ENCODE data around the gene ATL1.

Gene ATL1

DNA sequence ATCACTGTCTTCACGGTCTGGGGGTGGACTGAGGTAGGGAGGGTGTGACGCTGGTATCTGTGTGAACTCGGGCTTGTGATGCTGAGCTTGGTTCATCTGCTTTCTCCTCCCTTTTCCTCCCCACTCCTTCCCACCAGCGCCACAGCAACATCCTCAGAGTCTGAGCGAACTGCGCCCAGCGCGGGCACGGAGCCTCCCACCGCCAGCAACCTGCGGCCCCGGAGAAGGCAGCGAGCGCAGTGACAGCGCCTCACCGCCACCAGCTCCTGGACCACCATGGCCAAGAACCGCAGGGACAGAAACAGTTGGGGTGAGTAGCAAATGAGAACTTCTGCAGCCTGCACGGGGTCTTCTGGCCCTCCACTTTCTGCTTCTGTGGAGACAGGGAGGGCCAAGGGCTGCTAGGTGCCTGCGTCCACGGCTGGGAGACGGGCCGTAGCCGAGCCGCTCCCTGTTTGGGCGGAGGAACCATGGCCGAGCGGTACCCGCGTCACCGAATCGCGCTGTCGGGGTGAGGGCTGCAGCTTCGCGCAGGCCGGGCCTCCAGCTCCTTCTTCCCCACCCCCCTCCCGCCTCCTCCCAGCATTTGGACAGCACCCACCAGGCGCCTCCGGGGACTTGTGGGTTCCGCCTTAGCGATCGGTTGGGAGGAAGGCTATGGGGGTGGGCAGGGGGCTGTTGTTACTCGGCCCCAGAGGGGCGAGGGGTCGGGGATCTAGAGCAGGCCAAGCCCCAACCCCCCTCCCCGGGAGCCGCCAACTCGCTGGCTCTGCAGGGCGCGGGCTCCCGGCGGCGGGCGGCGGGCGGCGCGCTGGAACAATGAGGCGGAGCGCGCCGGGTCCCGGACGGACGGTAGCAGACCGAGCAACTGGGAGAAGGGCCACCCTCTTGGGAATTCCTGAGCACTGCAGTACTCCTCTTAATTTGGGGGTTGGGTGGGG is at the start of gene ATL1:
ATL1 (plus strand) TSS at position 156 of the 941 bp plus-strand sequence; CDS start at position 277, 121 bp downstream.
- DNase-seq, result peak; percentile 72 to 92

DNA sequence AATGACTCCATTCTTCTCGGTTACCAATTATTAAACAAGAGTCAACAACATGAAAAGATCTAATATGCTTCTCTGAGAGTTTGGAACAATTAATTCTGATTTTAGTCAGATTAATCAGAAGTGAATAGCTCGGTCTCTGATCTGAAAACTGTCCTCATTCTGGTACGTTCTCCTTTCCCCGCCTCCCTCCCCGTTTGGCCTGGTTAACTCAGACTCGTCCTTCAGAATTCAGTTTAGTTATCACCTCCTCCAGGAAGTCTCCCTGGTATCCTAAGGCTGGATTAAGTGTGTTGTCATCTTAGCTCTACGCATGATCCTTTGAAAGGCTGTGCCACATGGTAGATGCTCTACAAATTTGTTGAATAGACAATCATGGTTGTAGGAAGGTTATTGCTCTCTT is 49.8 kb upstream of the ATL1 start:
- no peak for DNase-seq

DNA sequence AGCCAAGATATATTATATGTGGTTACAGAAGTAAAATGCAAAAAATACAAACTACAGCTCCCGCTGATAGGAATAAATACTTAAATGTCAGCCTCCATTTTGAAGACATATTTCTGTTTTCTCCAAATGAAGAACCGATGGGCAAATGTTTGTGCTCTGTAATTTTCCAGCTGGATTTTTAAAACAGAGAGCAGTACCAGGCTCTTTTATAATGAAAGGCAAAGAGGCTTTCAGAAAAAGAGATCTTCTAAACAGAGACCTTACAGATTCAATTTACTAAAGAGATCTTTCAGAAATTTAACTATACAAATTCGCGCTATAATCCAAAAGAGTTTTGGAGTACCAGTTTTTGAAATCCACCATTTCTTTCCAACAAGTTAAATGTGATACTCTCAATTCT is 47.5 kb upstream of the ATL1 start:
- DNase-seq, result no peak

DNA sequence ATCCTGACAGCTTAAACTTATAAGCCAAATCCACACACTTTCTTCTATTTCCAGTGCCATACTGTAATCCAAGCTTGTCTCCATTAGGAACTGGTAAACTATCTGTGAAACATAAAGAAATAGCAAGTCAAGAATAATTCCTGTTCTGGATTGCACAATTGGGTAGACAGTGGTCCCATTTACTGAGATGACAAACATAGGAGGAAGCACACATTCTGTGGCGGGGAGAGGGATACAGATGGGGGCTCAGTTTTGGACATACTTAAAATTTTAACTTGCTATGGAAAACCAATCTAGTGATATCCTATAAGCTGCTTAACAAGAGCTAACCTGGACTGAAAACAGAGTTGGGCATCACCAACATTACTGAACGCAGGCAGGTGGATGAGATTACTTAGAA is 43.9 kb upstream of the ATL1 start:
- no peak for DNase-seq

DNA sequence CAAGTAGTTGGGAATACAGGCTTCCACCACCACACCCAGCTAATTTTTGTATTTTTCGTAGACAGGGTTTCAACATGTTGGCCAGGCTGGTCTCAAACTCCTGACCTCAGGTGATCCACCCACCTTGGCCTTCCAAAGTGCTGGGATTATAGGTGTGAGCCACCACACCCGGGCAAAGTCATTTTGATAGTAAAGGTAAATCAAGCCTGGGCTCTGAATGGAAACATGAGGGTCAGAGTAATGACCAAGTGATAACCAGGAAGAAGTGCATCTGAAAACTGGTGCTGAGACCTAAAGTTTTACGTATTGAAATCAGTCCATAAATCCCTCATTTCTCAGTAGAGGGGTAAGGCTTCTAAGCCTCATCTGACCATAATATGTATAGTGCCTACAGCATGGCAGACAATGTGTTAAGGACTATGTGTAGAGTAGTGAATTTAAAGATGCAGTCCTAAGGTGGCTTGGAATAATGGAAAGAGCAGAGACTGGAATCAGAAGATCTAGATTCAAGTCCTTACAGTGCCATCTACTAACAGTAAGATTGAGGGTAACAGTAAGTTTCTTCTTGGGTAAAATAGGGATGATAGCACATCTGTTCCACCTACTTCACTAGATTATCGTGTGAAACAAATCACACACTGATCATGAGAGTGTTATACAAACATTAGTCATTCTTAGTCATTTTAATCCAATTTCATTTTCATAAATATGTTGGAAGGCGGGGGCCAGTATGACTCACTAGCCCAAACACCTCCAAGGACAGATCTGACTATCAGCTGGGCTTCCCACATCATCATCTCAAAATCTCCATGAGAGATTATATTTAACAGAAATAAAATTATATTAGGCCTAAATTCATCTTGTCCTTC is 38.8 kb upstream of the ATL1 start:
- no peak for DNase-seq

DNA sequence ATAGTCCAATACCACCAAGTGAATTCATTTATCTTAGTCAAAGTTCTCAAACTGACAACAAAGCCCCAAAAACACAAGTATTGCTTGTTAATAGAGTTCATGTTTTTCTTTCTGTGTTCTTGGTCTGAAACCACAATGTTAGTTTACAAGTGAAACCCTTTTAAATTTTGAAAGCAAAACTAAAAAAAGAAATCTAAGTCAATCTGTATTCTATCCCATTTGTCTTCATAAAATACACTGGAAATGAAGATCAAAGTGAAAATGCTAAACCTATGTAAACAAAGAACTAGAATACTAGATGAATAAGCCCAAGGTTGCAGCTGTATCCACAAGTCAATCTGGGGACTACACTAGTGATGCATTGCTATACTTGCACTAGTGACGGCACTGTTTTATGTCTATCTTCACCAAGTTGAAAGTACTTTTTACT is 38.0 kb upstream of the ATL1 start:
- DNase-seq, result no peak

DNA sequence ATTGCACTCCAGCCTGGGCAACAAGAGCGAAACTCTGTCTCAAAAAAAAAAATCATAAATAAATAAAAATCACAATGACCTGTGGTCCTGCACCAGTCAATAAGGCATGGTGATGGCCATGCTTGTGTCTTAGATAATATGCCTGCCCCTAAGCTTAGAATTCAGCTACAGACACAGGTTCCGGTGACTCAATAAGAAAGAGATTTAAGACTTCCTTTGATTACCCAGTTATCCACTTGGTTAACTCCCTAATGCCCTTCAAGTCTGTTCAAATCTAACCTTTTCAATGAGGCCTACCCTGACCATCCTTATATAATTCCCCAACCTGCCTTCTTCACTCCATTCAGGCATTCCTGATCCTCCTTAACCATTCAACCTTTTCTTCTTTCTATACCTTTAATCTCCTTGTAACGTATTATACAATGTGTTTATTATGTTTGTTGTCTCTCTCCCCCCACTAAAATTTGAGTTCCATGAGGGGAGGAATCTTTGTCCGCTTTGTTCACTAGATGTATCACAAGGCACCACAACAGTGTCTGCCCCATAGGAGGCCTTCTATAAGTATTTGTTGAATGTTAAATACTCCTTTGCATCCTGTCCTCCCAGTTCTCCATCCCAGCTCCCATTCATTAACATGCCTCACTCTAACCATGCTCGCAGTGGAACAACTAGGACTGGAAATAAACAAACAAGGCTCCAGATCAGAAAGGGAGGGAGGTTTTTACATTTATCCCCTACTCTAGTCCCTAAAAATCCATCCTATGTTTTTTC is 36.5 kb upstream of the ATL1 start:
- no peak for DNase-seq

DNA sequence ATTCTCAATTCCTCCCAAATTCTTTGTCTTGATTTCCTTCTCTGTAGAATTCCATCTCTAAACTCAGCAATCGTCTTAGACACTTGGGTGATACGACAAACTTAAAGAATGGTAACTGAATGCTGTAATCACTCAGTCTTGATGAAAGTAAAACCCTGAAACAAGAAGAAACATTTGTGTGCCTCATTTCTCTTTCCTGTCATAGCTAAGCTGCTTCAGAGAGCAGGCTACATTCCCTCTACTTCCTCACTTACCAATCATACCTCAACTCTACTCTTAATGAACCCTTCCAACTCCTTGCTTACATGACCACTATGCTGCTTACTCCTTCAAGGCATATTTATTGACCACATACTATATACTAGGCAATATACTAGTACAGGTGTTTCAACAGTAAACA is 35.9 kb upstream of the ATL1 start:
- no peak for DNase-seq

DNA sequence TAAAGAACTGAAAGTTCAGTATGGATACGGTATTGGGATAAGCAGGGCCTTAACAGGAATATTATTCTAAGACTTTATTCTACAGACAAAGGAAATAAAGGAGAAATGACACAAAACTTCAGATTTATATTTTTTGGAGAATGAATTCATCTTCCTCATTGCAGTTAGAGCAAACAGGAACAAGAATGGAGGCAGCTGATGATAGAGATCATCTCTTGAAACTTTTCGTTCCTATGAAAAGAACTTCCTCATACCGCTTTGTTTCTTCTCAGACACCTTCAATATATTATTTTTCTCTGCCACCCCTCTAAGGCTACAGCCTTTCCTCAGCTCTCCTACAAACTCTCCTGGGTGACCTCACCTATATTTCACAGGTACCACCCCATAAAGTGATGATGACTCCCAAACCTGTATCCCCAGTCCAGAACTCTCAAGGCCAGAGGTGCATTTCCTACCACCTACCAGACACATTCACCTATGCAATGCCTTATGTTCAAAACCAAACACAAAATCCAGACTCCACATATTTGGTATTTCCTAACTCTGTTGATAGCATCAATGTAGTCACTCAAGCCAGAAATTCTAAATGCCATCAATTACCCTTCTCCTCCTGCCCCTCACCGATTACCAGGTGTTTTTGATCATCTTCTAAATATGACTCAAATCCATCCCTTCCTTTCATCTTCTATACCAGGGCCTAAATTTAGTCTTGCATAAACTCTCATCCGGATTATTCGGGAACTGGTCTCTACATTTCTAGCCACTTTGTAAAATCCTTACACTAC is 35.0 kb upstream of the ATL1 start:
- DNase-seq, result no peak

DNA sequence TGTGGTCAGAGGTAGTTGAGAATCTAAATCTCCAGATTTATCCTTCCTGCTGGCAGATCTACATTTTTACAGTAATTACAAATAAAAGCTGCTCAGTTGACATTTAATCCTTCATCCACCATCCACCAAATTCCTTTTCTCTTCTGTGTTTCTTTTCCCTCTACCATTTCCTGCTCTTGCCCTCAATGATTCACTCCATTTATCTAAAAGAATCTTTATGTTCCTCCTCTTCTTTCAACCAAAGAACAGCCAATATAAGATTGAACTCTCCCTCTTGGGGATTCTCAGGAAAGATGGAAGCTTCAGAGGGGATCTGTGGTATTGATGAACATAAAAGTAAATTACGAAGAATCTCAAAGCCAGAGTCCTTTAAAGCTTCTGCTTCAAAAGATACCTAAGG is 31.9 kb upstream of the ATL1 start:
- DNase-seq, result no peak

DNA sequence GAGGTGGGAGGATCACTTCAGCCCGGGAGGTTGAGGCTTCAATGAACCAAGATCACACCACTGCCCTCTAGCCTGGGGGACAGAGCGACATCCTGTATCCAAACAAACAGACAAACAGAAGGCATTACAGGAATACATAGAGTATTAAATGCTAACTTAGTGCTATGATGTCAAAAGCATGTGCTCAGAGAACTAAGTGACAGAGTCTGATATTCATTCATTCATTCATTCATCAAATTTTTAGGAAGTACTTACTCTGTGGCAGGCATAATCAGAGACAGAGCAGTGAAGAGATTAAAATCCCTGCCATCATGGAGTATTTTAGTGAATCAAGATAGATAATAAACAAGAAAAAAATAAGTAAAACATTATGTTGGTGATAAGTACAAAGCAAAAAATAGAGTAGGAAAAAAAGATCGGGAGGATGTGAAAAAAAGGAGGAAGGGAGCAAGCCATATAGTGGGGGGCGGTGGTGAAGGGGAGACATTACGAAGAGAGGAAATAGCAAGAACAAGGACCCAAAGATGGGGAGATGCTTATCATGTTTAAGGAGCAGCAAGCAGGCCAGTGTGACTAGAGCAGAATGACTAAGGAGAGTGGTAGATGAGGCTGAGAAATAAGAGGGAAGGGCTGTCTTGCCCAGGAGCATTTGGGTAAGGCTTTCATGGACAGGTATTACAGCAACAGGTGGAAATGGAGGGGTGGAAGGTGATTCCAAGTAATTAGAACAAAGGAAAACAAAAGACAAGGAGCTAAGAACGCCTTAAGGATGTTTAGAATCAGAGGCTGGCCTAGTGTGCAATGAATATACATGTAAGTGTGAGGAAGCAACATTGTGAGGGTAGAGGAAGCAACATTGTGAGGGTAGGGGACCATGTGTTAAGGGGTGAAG is 30.4 kb upstream of the ATL1 start:
- DNase-seq, result no peak

DNA sequence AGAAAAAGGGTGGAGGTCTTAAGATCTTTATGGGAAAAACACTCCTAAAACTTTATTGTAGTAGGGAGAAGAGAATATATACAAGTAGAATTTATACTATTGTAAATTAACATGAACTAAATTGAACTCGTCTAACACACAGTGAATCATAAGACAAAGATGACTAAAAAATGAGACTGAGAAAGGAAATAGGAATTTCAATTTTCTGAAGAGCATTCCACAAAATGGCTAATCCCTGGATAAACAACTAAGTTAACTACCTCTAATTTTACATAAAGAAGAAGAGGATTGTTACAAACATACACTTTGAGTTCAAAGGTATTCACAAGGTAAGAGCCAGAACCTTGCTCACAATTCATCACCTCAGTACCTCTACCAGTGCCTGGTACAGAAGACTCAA is 29.6 kb upstream of the ATL1 start:
- no peak for DNase-seq

DNA sequence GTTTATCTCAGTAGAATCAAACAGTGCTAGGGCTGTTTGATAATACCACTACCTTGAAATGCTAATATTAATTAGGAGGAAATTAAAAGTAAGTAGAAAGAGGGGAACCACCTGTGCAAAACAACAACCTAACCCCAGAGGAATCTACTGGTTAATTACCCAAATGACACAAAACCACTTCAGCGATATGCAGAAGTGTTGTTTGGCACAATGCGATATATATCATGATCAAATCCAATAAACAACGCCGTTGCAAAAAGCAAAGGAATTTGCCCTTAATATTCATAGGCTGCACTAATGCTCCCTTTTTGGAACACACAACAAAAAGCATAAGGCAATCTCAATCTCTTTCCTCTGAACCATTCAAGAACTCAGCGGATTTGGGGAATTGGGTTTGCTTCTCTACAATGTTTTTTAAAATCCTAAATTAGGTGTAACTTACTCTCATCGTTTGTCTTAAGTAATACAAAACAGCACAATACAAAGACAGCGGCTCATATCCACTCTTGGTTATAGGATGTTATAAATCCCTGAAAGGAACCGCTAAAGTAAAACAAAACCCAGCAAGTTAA is 29.1 kb upstream of the ATL1 start:
- no peak for DNase-seq

DNA sequence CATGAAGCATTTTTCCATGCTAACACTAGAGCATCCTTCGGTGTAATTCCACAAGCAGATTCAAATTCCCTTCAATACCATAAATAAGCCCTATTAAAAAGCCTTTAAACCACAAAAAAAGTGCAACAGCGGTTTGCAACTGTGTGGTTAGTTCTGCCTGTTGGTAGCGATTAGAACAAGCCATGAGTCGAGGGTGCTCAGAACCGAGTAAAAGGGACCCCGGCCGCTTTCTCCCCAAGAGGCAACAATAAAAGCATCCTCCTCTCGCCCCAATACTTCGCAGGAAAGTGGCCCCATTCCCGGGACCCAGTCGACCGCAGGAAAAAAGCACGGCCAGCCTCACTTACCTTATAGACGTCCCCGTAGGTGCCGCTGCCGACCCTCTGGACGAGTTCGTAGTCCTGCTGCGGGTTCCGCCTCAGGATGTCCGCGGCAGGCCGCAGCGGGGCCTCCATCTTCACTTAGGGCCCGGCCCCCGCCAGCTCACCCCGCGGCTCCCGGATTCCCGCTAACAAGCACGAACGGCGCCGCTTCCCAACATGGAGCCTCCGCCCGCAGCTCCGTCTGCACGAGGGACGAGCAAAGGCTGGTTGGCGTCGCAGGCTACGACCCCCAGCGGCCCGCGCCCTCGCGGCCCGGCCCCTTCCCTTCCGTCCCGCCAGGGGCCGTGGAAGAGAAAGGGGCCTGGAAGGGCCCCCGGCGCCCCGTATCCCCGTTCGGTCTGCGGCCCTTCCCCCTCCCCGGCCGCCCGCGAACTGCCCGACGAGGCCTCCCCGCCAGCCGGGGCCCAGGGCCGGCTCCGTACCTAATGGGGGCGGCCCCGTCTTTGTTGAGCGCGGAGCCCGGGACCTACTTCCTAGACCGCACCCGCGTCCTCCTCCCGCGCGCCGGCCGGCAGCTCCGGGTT is 28.1 kb upstream of the ATL1 start:
- DNase-seq, result peak; percentile 26 to 43

DNA sequence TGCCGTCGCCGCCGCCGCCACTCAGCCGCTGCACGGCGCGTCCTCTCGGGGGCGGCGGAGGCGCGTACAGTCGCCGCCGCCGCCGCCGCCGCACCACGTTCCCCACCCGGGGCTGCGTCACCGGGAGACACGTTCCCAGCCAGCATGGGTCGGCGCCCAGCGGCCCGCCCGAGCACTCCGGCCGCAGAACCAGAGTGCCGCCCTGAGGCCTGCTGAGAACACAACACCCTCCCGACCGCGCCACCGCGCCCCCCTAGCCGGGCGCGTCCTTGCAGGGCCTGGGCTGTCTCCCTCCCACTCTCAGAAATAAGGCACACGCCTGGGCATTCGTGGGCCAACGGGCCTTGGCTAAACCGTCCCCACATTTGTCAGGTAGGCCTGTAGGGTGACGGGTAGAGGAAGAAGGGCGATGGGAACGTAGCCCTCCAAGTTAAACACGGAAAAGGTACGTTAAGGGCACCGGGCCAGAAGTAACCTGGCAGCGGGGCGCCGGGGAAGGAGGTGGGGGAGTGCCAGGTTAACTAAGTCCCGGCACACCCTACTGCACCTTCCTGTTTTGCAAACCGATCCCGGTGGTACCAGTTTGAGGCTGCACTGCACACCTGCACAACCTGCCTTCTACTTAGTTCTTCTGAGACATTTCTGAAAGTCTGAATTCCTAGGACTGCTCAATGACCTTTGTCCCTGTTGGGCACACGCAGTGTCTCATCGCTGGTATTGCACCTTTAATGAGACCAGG is 27.3 kb upstream of the ATL1 start, which contains the start of gene MAP4K5:
MAP4K5 (minus strand) TSS at position 68 of the 739 bp plus-strand sequence. CDS start 520 bp downstream, outside the sequence.
- peak; percentile 85 to 91 for DNase-seq

DNA sequence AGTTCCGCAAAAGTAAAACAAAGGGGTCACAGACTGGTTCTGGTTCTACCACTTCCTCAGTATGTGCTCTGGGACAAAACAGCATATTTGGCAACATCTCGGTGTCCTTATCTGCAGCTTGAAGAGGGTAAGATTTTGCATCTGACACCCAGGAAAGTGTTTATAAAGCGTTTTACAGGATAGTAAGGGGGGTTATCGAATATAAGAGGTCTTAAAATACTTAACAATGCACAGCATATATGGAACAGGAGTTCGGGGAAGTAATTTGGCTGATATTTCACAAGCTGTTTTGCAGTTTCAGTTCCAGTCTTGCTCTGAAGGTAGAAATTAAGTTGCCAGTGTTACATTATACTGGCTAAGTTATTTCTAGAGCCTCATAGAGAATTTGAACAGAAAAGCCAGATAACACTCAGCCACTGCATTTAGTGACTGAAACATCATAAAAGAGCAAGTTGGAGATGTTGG is 26.7 kb upstream of the ATL1 start:
- DNase-seq, result no peak

DNA sequence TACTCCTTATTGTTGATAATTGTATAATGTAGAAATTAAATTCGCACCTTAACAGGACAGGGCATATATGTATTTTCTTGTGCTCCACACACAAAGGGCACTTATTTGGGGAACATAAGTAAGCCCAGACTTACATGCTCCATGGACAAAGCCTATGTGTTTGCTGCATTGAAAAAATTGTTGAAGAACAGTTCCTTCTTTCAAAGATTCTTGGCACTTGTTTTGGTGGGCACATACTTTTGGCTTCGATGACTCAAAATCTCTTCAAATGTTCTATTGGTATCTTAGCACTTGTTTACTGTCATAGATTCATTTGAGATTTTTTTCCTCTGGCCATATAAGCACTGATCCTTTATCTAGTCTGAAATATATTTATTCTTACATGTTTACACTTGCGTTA is 26.1 kb upstream of the ATL1 start:
- no peak for DNase-seq

DNA sequence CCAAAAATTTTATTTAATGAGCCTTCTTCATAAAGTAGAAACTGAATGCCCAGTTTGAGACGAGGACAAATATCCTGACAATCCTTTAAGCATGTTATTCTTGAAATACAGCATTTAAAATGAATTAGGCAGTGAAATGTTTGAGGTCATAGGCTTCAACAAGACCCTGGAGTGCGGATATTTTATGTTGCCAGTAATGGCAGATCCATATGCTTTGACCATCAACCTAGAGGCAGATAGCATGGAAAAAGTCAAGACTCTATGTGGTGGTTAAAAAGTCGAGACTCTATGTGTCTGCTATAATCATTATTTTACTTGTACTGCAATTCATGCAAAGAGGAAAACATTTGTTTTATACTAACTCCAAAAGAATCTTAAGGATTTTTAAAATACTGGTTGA is 25.5 kb upstream of the ATL1 start:
- DNase-seq, result no peak

DNA sequence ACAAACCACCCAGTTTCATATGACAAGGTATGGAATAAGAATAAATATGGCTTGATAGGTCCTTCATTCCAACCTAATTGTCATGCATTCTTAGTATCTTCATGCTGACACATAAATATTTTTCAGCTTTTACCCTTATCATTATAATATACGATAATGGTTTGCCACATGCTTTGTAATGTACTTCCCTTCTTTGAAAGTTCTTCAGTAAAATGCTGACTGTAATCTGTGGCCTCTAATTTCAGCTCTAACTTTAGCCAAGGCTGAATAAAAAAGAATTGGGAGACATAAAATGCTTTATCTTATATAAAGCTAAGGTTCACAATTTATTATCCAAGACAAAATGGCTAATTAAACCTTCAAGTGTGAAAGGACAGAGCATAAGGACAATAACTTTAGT is 24.9 kb upstream of the ATL1 start:
- no peak for DNase-seq
